ENCODE data around the gene TET3. TPM values are rescaled to one million over a fixed set of nuclear protein-coding genes. Genes with fewer than 3 reads are reported as not detected.

Gene TET3
- total RNA-seq, 6 experiments from 2014 or later: 3.7 to 6.8 (median 5.1) TPM

DNA sequence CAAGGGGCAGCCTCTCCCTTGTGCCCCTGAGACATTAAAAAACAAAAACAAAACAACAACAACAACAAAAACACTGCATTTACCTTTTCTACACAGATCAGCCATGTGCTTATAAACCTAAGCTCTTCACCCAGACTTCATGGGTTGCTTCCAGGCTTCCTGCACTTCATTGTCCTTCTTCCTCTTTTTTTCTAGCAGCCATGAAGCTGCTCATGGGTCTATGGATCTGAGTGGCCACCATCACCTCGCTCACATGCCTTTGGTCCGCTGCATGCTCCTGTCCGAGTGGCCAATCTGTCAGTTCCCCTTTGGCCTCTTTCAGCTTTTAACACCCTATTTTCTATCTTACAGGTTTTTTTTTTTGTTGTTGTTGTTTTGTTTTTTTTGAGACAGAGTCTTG lies 9.0 kb upstream of the TET3 start:
- Histone ChIP-seq H3K27me3 (no peaks in the 10 kb centered on the region), H3K4me3 (no peak overlapping the region), H3K27ac (no peak overlapping the region), H3K9me3 (no peaks in the 10 kb centered on the region), H3K36me3 (no peaks in the 10 kb centered on the region), H3K4me1 (peaks cover 0 to 10% (median under 1%) of the 10 kb centered on the region in 4 donors)
- intact Hi-C loops (cut with DNase I): no loop called here
- no peak for ATAC-seq
- DNase-seq: no peak
- WGBS (ENCODE audit: insufficient coverage, low coverage, low lambda C conversion rate, missing lambda C conversion rate): 91% methylated on average over 3 of the region's 3 CpGs
- TF ChIP-seq POLR2A (IDR thresholded peaks at IDR 0.05): no peak
- TF ChIP-seq, protein P1, sequence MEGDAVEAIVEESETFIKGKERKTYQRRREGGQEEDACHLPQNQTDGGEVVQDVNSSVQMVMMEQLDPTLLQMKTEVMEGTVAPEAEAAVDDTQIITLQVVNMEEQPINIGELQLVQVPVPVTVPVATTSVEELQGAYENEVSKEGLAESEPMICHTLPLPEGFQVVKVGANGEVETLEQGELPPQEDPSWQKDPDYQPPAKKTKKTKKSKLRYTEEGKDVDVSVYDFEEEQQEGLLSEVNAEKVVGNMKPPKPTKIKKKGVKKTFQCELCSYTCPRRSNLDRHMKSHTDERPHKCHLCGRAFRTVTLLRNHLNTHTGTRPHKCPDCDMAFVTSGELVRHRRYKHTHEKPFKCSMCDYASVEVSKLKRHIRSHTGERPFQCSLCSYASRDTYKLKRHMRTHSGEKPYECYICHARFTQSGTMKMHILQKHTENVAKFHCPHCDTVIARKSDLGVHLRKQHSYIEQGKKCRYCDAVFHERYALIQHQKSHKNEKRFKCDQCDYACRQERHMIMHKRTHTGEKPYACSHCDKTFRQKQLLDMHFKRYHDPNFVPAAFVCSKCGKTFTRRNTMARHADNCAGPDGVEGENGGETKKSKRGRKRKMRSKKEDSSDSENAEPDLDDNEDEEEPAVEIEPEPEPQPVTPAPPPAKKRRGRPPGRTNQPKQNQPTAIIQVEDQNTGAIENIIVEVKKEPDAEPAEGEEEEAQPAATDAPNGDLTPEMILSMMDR (IDR thresholded peaks at IDR 0.05): no peak

DNA sequence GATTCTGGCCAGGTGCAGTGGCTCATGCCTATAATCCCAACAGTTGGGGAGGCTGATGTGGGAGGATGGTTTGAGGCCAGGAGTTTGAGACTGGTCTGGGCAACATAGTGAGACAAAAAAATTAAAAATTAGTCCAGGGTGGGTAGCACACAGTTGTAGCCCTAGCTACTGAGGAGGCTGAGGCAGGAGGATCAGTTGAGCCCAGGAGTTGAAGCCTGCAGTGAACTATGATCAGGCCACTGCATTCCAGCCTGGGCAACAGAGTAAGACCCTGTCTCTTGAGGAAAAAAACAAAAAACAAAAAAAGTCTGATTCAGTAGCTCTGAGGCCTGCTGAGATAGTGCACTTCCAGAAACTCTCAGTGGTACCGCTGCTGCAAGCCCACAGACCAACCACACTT lies 7.9 kb upstream of the TET3 start:
- Histone ChIP-seq H3K27ac (no peak overlapping the region), H3K36me3 (no peaks in the 10 kb centered on the region), H3K27me3 (no peaks in the 10 kb centered on the region), H3K9me3 (no peaks in the 10 kb centered on the region), H3K4me3 (no peak overlapping the region), H3K4me1 (peaks cover 0 to 15% (median 5%) of the 10 kb centered on the region in 4 donors)
- ATAC-seq: no peak
- intact Hi-C loops (cut with DNase I): no loop called here
- 71% methylated on average over 1 of the region's 1 CpG for WGBS (ENCODE audit: insufficient coverage, low coverage, low lambda C conversion rate, missing lambda C conversion rate)
- DNase-seq: no peak
- TF ChIP-seq, protein P1 (IDR thresholded peaks at IDR 0.05): no peak
- TF ChIP-seq POLR2A (IDR thresholded peaks at IDR 0.05): no peak

DNA sequence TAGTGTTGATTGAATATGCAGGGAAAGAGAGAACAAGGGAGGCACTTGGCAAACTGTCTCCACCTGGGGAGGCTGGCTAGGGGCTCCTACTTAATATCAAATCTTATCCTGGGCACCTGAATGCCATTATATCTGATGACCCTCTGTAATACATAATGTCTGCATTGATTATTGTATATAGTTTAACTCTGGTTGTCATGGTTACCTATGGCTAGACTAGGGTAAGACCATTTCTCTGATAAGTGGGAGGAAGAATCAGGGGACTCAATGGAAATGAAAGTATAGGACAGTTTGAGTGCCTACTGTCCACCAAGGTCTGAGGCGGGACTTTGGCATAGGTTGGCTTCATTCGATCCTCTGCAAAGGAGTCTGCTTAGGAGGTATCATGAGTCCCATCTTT lies 7.2 kb upstream of the TET3 start:
- Histone ChIP-seq H3K27me3 (no peaks in the 10 kb centered on the region), H3K36me3 (no peaks in the 10 kb centered on the region), H3K27ac (no peak overlapping the region), H3K4me1 (peaks cover 0 to 16% (median 8%) of the 10 kb centered on the region in 4 donors), H3K4me3 (no peak overlapping the region), H3K9me3 (no peaks in the 10 kb centered on the region)
- ATAC-seq (no peak), DNase-seq (no peak)
- TF ChIP-seq, protein P1 (IDR thresholded peaks at IDR 0.05): no peak
- no peak for TF ChIP-seq POLR2A (IDR thresholded peaks at IDR 0.05)
- intact Hi-C loops (cut with DNase I): no loop called here
- WGBS (ENCODE audit: insufficient coverage, low coverage, low lambda C conversion rate, missing lambda C conversion rate): 100% methylated on average over 2 of the region's 2 CpGs

DNA sequence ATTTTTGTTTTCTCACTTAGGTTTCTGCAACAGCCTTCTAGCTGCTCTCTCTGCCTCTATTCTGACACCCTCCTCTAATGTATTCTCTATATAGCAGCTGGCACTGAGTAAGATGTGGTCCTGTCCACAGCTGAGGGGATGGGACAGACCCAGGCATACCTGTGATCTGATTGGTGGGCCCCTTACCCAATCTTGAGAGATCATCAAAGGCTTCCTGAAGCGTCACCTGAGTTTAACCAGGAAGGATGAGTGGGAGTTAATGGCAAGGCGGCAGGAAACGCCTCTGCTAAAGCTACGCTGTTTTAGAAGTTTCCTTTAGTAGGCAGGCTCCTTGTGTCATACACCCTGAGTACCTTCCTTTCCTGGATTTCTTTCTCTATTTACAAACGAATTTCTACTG lies 5.7 kb upstream of the TET3 start:
- no peak for ATAC-seq
- Histone ChIP-seq H3K27ac (no peak overlapping the region), H3K4me3 (no peak overlapping the region), H3K4me1 (peaks cover 0 to 25% (median 12%) of the 10 kb centered on the region in 4 donors), H3K27me3 (no peaks in the 10 kb centered on the region), H3K36me3 (no peaks in the 10 kb centered on the region), H3K9me3 (no peaks in the 10 kb centered on the region)
- no peak for DNase-seq
- 26% methylated on average over 3 of the region's 5 CpGs for WGBS (ENCODE audit: insufficient coverage, low coverage, low lambda C conversion rate, missing lambda C conversion rate)
- TF ChIP-seq, protein P1 (IDR thresholded peaks at IDR 0.05): no peak
- TF ChIP-seq POLR2A (IDR thresholded peaks at IDR 0.05): no peak
- intact Hi-C loops (cut with DNase I): no loop called here

DNA sequence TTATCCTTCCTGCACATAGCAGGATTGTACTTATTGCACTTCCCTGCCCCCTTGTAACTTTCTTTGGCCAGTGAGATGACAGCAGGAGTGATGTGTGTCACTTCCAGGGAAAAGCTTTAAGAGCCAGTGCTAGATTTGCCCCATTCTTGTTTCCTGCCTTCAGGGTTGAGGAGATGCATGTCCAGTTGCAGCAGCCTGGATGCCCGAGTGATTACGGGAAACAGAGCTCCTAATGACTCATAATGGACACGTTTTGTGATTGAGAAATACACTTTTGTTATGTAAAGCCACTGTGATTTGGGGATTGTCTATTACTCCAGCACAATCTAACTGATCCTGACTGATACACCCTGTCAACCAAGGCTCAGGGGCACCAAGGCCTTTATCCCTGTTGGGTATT lies 5.0 kb upstream of the TET3 start:
- Histone ChIP-seq H3K27ac (no peak overlapping the region), H3K4me3 (no peak overlapping the region), H3K36me3 (no peaks in the 10 kb centered on the region), H3K4me1 (peaks cover 0 to 25% (median 12%) of the 10 kb centered on the region in 4 donors), H3K9me3 (no peaks in the 10 kb centered on the region), H3K27me3 (no peaks in the 10 kb centered on the region)
- DNase-seq: no peak
- 40% methylated on average over 3 of the region's 3 CpGs for WGBS (ENCODE audit: insufficient coverage, low coverage, low lambda C conversion rate, missing lambda C conversion rate)
- ATAC-seq: no peak
- intact Hi-C loops (cut with DNase I): no loop called here
- no peak for TF ChIP-seq POLR2A (IDR thresholded peaks at IDR 0.05)
- TF ChIP-seq, protein P1 (IDR thresholded peaks at IDR 0.05): no peak
